ENCODE results near the gene IKZF2. TPM values are rescaled to one million over a fixed set of nuclear protein-coding genes. Genes with fewer than 3 reads are reported as not detected.

Gene IKZF2
- total and polyA plus RNA-seq, 7 experiments from 2014 or later, result 0.26 to 23.4 (median 6.1) TPM

DNA sequence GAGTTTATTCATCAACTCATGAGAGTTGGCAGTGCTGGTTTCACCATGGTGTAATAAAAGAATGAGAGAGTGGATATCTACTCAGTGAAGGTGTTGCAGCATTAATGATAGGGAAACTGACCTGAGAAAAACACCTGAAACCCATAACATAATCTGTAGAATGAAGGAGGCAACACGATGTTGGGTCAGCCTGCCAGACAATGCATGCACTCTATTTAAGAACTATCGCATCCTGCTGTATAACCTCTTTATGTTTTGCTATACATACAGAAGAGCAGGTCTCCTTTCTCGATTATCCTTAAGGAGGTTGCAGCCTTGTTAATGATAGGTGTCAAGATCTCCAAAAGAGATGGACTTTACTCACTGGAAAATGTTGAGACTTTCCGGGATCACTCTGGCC is 65.9 kb downstream of the IKZF2 start:
- H3K36me3 ChIP-seq (ENCODE audit: control insufficient read depth in 2 of 3, insufficient read depth in 3 of 3, low read length in 3 of 3), result no peaks in the 10 kb centered on the region
- ATAC-seq (no peak), DNase-seq (no peak)
- no peaks in the 10 kb centered on the region for H3K9me3 ChIP-seq (ENCODE audit: control insufficient read depth in 2 of 3, low read length in 3 of 3)
- no peak overlapping the region for H3K27ac ChIP-seq (ENCODE audit: low read depth, low read length)
- CTCF ChIA-PET, result no interaction called here
- no peak overlapping the region for H3K4me3 ChIP-seq (ENCODE audit: low read length)
- H3K4me3 Mint-ChIP-seq, result no peak overlapping the region
- no peak overlapping the region for H3K27ac Mint-ChIP-seq
- intact Hi-C loops (cut with micrococcal nuclease), result no loop called here
- peaks cover 0 to 14% (median 0%) of the 10 kb centered on the region in 11 donors for H3K9me3 Mint-ChIP-seq
- H3K4me1 Mint-ChIP-seq, result peaks cover 0 to 5% (median 0%) of the 10 kb centered on the region in 7 donors
- no peaks in the 10 kb centered on the region for H3K36me3 Mint-ChIP-seq
- no peaks in the 10 kb centered on the region for H3K4me1 ChIP-seq (ENCODE audit: control insufficient read depth in 2 of 2, insufficient read depth in 2 of 2, low read length in 2 of 2)
- POLR2A ChIA-PET, result no interaction called here
- no peaks in the 10 kb centered on the region for H3K27me3 Mint-ChIP-seq
- H3K27me3 ChIP-seq (ENCODE audit: control insufficient read depth in 2 of 2, insufficient read depth in 2 of 2, low read length in 2 of 2), result no peaks in the 10 kb centered on the region

DNA sequence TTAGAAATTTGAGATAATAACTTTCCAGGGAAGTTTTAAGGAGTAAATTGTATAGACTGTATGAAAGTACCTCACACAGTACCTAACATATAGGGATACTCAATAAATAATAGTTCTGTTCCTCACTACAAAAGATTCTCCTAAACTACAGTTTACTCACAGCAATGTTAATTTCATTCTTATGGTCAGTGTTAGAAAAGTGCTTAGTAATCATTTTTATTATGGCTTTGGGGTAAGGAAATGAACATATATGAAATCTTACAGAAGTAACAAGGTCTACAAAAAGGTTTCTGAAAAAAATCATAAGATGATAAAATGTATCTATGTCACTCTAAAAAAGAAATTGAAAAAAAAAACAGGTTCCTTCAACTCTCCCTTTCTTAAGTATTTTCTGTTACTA is 67.2 kb downstream of the IKZF2 start:
- H3K27me3 ChIP-seq (ENCODE audit: control insufficient read depth in 2 of 2, insufficient read depth in 2 of 2, low read length in 2 of 2), result no peaks in the 10 kb centered on the region
- ChIA-PET POLR2A (no interaction called here), CTCF (no interaction called here)
- Mint-ChIP-seq H3K4me1 (peaks cover 0 to 9% (median 0%) of the 10 kb centered on the region in 7 donors), H3K36me3 (no peaks in the 10 kb centered on the region), H3K4me3 (no peak overlapping the region), H3K9me3 (peaks cover 0 to 7% (median 0%) of the 10 kb centered on the region in 11 donors), H3K27ac (no peak overlapping the region), H3K27me3 (no peaks in the 10 kb centered on the region)
- H3K9me3 ChIP-seq (ENCODE audit: control insufficient read depth in 2 of 3, low read length in 3 of 3), result no peaks in the 10 kb centered on the region
- ATAC-seq (no peak), DNase-seq (no peak)
- no peaks in the 10 kb centered on the region for H3K4me1 ChIP-seq (ENCODE audit: control insufficient read depth in 2 of 2, insufficient read depth in 2 of 2, low read length in 2 of 2)
- no peak overlapping the region for H3K27ac ChIP-seq (ENCODE audit: low read depth, low read length)
- intact Hi-C loops (cut with micrococcal nuclease), result no loop called here
- no peaks in the 10 kb centered on the region for H3K36me3 ChIP-seq (ENCODE audit: control insufficient read depth in 2 of 3, insufficient read depth in 3 of 3, low read length in 3 of 3)
- H3K4me3 ChIP-seq (ENCODE audit: low read length), result no peak overlapping the region

DNA sequence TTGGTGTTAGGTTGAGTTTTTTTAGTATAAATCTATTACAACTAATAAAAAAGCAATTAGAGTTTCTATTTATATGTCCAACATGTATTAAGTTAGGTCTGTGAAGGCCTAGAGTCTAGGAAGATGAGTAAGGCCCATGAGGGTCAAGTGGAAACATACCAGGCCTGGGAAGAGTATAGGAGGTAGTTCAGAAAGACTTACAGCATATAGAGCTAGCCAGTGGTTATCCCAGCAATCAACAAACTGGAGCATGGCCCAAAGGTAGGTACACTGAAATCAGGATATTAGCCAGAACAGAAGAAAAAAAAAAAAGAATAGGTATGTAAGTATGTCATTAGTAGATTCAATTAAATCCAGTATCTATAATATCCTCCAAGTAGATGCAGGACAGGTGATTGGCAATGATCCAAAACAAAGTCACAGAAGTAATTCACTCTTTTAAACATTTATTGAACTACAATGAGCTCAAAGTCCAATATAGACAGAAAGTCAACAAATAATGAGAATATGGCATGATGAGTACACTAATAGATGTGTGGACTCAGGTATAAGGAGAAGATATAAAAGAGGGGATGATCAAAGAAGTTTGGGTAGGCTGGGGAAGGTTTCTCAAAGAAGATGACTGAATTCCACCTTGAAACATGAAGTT is 70.3 kb downstream of the IKZF2 start:
- no peak for ATAC-seq
- Histone ChIP-seq H3K36me3 (ENCODE audit: control insufficient read depth in 2 of 3, insufficient read depth in 3 of 3, low read length in 3 of 3) (no peaks in the 10 kb centered on the region), H3K4me1 (ENCODE audit: control insufficient read depth in 2 of 2, insufficient read depth in 2 of 2, low read length in 2 of 2) (no peaks in the 10 kb centered on the region), H3K4me3 (ENCODE audit: low read length) (no peak overlapping the region), H3K27me3 (ENCODE audit: control insufficient read depth in 2 of 2, insufficient read depth in 2 of 2, low read length in 2 of 2) (no peaks in the 10 kb centered on the region), H3K9me3 (ENCODE audit: control insufficient read depth in 2 of 3, low read length in 3 of 3) (no peaks in the 10 kb centered on the region), H3K27ac (ENCODE audit: low read depth, low read length) (no peak overlapping the region)
- ChIA-PET CTCF (interaction anchor here (0.7 kb wide), 1 partner anchor 1736 kb away, joined by 6 read pairs; no protein-coding TSS in a partner anchor), POLR2A (no interaction called here)
- Mint-ChIP-seq H3K4me1 (peaks cover 0 to 14% (median 0%) of the 10 kb centered on the region in 7 donors), H3K4me3 (no peak overlapping the region), H3K27ac (no peak overlapping the region), H3K36me3 (no peaks in the 10 kb centered on the region), H3K27me3 (no peaks in the 10 kb centered on the region), H3K9me3 (peaks cover 0 to 7% (median 0%) of the 10 kb centered on the region in 11 donors)
- DNase-seq, result no peak
- intact Hi-C loops (cut with micrococcal nuclease), result no loop called here

DNA sequence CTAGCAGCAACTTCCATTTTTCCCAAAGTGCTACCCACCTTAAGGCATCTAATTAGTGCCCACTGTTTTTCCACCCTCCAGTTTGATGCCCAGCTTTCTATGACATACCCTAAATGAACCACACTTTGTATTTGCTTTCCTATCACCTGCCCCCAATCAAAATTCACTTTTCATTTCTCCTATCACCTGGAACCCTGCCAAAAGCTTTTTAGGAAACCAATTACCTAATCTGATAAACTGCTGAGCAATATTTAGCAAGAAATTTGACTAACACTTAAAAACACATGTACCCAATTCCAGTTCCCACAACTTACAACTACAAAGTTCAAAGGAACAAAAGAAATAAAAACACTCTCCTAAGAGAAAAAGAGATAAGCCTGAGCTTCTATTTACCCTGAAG is 71.7 kb downstream of the IKZF2 start:
- no peaks in the 10 kb centered on the region for H3K36me3 ChIP-seq (ENCODE audit: control insufficient read depth in 2 of 3, insufficient read depth in 3 of 3, low read length in 3 of 3)
- ChIA-PET CTCF (no interaction called here), POLR2A (no interaction called here)
- no peak overlapping the region for H3K27ac ChIP-seq (ENCODE audit: low read depth, low read length)
- no peaks in the 10 kb centered on the region for H3K27me3 ChIP-seq (ENCODE audit: control insufficient read depth in 2 of 2, insufficient read depth in 2 of 2, low read length in 2 of 2)
- intact Hi-C loops (cut with micrococcal nuclease), result no loop called here
- no peak overlapping the region for H3K27ac Mint-ChIP-seq
- H3K9me3 Mint-ChIP-seq, result peaks cover 0 to 7% (median 0%) of the 10 kb centered on the region in 11 donors
- no peak overlapping the region for H3K4me3 Mint-ChIP-seq
- H3K4me1 Mint-ChIP-seq, result peaks cover 0 to 10% (median 0%) of the 10 kb centered on the region in 7 donors
- ATAC-seq (no peak), DNase-seq (no peak)
- no peaks in the 10 kb centered on the region for H3K27me3 Mint-ChIP-seq
- no peaks in the 10 kb centered on the region for H3K4me1 ChIP-seq (ENCODE audit: control insufficient read depth in 2 of 2, insufficient read depth in 2 of 2, low read length in 2 of 2)
- no peaks in the 10 kb centered on the region for H3K36me3 Mint-ChIP-seq
- H3K4me3 ChIP-seq (ENCODE audit: low read length), result no peak overlapping the region
- no peaks in the 10 kb centered on the region for H3K9me3 ChIP-seq (ENCODE audit: control insufficient read depth in 2 of 3, low read length in 3 of 3)

DNA sequence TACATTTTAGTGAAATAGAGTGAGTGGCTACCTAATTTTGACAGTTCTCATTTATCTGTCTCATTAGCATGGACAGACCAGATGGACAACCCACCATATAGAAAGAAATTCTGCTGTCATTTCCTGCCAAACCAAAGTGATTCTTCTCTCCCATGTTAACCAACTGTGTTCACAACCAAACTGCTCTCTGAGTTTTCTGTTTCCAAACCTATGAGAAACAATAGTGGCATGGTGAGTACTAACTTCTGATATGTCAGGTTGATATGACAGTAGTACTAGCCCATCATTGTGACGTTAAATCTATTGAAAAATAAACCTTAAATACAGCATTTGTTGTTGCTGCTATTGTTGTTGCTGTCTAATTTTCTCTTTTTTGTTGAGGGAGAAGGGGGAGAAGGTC is 72.7 kb downstream of the IKZF2 start:
- no peak overlapping the region for H3K4me3 ChIP-seq (ENCODE audit: low read length)
- no peaks in the 10 kb centered on the region for H3K9me3 ChIP-seq (ENCODE audit: control insufficient read depth in 2 of 3, low read length in 3 of 3)
- peaks cover 0 to 10% (median 0%) of the 10 kb centered on the region in 7 donors for H3K4me1 Mint-ChIP-seq
- ChIA-PET CTCF (no interaction called here), POLR2A (no interaction called here)
- peaks cover 0 to 7% (median 0%) of the 10 kb centered on the region in 11 donors for H3K9me3 Mint-ChIP-seq
- no peaks in the 10 kb centered on the region for H3K36me3 Mint-ChIP-seq
- intact Hi-C loops (cut with micrococcal nuclease), result no loop called here
- no peak overlapping the region for H3K27ac ChIP-seq (ENCODE audit: low read depth, low read length)
- DNase-seq (no peak), ATAC-seq (no peak)
- H3K4me1 ChIP-seq (ENCODE audit: control insufficient read depth in 2 of 2, insufficient read depth in 2 of 2, low read length in 2 of 2), result no peaks in the 10 kb centered on the region
- no peaks in the 10 kb centered on the region for H3K27me3 Mint-ChIP-seq
- H3K27ac Mint-ChIP-seq, result no peak overlapping the region
- H3K36me3 ChIP-seq (ENCODE audit: control insufficient read depth in 2 of 3, insufficient read depth in 3 of 3, low read length in 3 of 3), result no peaks in the 10 kb centered on the region
- no peaks in the 10 kb centered on the region for H3K27me3 ChIP-seq (ENCODE audit: control insufficient read depth in 2 of 2, insufficient read depth in 2 of 2, low read length in 2 of 2)
- no peak overlapping the region for H3K4me3 Mint-ChIP-seq

DNA sequence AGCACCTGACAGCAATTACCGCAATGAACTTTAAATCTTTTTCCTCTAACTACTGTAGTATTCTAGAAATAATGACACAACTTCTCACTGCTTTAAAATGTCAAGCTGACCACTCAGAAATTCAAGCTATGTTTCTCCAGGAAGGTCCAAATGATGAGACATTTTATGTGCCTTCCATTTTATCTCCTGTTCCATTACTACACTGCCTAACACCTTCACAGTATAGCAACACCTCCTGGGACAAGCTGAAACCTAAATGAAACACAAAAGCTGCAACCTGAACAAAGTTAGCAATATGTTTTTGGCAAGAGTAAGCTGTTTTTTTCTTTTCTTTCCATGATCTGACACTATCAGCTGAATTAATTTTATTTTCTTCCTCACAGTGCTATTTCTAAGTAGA is 81.9 kb downstream of the IKZF2 start:
- H3K9me3 Mint-ChIP-seq, result peaks cover 0 to 4% (median 0%) of the 10 kb centered on the region in 11 donors
- Histone ChIP-seq H3K4me3 (ENCODE audit: low read length) (no peak overlapping the region), H3K9me3 (ENCODE audit: control insufficient read depth in 2 of 3, low read length in 3 of 3) (no peaks in the 10 kb centered on the region), H3K27ac (ENCODE audit: low read depth, low read length) (no peak overlapping the region), H3K4me1 (ENCODE audit: control insufficient read depth in 2 of 2, insufficient read depth in 2 of 2, low read length in 2 of 2) (peaks cover 0 to 3% of the 10 kb centered on the region in 2 donors), H3K36me3 (ENCODE audit: control insufficient read depth in 2 of 3, insufficient read depth in 3 of 3, low read length in 3 of 3) (no peaks in the 10 kb centered on the region), H3K27me3 (ENCODE audit: control insufficient read depth in 2 of 2, insufficient read depth in 2 of 2, low read length in 2 of 2) (no peaks in the 10 kb centered on the region)
- H3K4me3 Mint-ChIP-seq, result no peak overlapping the region
- no peak overlapping the region for H3K27ac Mint-ChIP-seq
- intact Hi-C loops (cut with micrococcal nuclease), result no loop called here
- POLR2A ChIA-PET, result no interaction called here
- H3K36me3 Mint-ChIP-seq, result no peaks in the 10 kb centered on the region
- H3K27me3 Mint-ChIP-seq, result peaks cover 0 to 4% (median 0%) of the 10 kb centered on the region in 5 donors
- H3K4me1 Mint-ChIP-seq, result peaks cover 0 to 24% (median 6%) of the 10 kb centered on the region in 7 donors
- no peak for ATAC-seq
- CTCF ChIA-PET, result no interaction called here
- no peak for DNase-seq

DNA sequence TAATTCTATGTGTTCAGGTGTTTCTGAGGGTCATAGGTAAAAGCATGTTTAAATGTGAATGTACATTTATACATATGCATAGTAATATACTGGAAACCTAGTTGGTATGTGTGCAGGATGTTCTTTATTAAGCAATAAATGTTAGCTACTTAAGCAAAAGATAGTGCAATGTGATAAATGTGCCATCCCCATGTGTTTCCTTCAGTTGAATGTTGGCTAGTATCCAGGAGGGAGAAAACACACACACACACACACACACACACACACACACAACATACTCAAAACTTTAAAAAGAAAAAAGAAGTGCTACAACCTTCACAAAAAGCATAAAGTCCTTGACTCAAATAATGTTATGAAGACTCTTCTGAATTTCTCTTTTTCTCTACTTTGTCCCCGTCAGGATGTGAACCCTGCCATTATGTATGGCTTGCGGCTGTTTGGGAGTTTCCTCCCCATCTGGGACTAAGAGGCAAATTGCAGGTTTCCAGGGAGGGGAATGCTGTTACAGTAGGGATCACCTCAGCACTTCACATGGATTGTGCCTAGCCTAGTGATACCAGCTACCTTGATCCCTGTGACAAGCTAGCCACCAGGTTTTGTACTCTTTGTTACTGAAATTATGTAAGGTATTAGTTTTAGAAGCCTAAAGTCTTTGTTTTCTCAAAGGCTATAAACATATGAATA is 82.6 kb downstream of the IKZF2 start:
- H3K4me3 ChIP-seq (ENCODE audit: low read length), result no peak overlapping the region
- ATAC-seq (no peak), DNase-seq (no peak)
- peaks cover 0 to 3% of the 10 kb centered on the region in 2 donors for H3K4me1 ChIP-seq (ENCODE audit: control insufficient read depth in 2 of 2, insufficient read depth in 2 of 2, low read length in 2 of 2)
- ChIA-PET CTCF (no interaction called here), POLR2A (no interaction called here)
- H3K9me3 ChIP-seq (ENCODE audit: control insufficient read depth in 2 of 3, low read length in 3 of 3), result no peaks in the 10 kb centered on the region
- intact Hi-C loops (cut with micrococcal nuclease), result no loop called here
- peaks cover 0 to 4% (median 0%) of the 10 kb centered on the region in 11 donors for H3K9me3 Mint-ChIP-seq
- no peaks in the 10 kb centered on the region for H3K36me3 Mint-ChIP-seq
- H3K27ac Mint-ChIP-seq, result no peak overlapping the region
- peaks cover 0 to 31% (median 7%) of the 10 kb centered on the region in 7 donors for H3K4me1 Mint-ChIP-seq
- no peak overlapping the region for H3K27ac ChIP-seq (ENCODE audit: low read depth, low read length)
- H3K27me3 ChIP-seq (ENCODE audit: control insufficient read depth in 2 of 2, insufficient read depth in 2 of 2, low read length in 2 of 2), result no peaks in the 10 kb centered on the region
- H3K27me3 Mint-ChIP-seq, result peaks cover 0 to 6% (median 0%) of the 10 kb centered on the region in 5 donors
- no peak overlapping the region for H3K4me3 Mint-ChIP-seq
- H3K36me3 ChIP-seq (ENCODE audit: control insufficient read depth in 2 of 3, insufficient read depth in 3 of 3, low read length in 3 of 3), result no peaks in the 10 kb centered on the region
